ENCODE measurements around the gene GALNT16.

GALNT16 gene

DNA sequence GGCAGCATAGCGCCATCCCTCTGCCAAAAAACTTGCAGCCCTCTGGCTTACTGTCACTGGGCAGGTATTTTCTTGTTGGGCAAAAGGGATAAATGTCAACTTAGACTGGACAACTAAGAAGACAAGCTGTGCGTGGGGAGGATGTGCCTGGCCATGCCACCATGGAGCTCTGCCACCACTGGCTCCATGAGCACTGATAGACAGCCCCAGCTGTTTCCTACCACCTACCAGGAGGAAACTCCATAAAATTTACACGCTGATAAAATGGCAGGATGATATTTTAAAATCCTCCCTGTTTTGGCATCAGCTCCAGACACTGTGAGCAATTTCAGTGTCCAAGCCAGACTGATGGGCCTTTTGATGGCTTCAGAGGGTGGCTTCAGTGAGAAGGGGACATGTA, 7.1 kb upstream of the GALNT16 start:
- TF ChIP-seq, protein P1, sequence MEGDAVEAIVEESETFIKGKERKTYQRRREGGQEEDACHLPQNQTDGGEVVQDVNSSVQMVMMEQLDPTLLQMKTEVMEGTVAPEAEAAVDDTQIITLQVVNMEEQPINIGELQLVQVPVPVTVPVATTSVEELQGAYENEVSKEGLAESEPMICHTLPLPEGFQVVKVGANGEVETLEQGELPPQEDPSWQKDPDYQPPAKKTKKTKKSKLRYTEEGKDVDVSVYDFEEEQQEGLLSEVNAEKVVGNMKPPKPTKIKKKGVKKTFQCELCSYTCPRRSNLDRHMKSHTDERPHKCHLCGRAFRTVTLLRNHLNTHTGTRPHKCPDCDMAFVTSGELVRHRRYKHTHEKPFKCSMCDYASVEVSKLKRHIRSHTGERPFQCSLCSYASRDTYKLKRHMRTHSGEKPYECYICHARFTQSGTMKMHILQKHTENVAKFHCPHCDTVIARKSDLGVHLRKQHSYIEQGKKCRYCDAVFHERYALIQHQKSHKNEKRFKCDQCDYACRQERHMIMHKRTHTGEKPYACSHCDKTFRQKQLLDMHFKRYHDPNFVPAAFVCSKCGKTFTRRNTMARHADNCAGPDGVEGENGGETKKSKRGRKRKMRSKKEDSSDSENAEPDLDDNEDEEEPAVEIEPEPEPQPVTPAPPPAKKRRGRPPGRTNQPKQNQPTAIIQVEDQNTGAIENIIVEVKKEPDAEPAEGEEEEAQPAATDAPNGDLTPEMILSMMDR (conservative IDR thresholded peaks at IDR 0.05; ENCODE audit: control insufficient read depth, insufficient read depth, low read depth, low read length), result no peak
- H3K4me3 ChIP-seq (ENCODE audit: control insufficient read depth, low read depth, low read length), result no peak overlapping the region
- DNase-seq (ENCODE audit: low read depth), result no peak

DNA sequence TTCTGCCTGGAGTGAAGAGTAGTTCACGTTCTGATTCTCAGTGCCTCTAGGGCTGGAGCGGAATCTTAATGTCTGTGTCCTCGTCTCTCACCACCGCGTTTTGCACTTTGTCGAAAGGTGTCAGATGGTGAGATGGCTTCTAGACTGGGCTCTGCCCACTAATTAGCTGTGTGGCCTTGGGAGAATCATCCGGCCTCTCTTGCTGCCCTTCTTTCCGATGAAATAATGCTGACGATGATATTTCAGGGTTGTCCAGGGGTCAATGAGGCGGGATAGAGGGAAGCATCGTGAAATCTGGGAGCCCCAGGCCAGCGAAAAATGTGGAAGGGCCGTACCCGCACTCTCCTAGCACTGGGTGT, 811 bp upstream of the GALNT16 start:
- no peak overlapping the region for H3K4me3 ChIP-seq (ENCODE audit: control insufficient read depth, low read depth, low read length)

DNA sequence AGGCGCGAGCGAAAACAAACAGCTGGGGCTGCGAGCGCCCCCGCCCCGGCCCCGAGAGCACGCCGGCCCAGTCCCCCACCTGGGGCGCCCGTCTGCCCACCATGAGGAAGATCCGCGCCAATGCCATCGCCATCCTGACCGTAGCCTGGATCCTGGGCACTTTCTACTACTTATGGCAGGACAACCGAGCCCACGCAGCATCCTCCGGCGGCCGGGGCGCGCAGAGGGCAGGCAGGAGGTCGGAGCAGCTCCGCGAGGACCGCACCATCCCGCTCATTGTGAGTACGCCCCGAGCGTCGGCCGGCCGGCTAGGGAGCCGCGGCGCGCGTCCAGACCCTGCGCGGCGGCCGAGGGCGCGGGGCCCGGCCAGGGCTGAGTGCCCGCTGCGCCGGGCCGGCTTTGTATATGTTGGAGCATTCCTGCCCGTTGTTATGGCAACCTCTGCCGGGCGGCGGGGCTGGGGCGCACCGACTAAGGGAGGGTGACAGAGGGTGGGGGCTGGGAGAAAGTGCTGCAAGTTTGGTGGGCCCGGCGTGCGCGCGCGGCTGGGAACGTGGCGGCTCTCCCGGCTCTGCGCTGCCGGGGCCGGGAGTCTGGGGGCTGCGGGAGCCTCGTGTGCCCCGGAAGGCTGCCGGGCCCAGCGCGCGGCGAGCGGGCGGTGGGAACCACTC, 367 bp downstream of the GALNT16 start:
- DNase-seq (ENCODE audit: low read depth), result no peak
- TF ChIP-seq, protein P1 (conservative IDR thresholded peaks at IDR 0.05; ENCODE audit: control insufficient read depth, insufficient read depth, low read depth, low read length), result no peak
- peak overlapping the region; percentile 40 for H3K4me3 ChIP-seq (ENCODE audit: control insufficient read depth, low read depth, low read length)

More for the DNA sequence above, 811 bp upstream of the GALNT16 start:
- no peak for DNase-seq (ENCODE audit: low read depth)
- TF ChIP-seq, protein P1 (conservative IDR thresholded peaks at IDR 0.05; ENCODE audit: control insufficient read depth, insufficient read depth, low read depth, low read length), result no peak

DNA sequence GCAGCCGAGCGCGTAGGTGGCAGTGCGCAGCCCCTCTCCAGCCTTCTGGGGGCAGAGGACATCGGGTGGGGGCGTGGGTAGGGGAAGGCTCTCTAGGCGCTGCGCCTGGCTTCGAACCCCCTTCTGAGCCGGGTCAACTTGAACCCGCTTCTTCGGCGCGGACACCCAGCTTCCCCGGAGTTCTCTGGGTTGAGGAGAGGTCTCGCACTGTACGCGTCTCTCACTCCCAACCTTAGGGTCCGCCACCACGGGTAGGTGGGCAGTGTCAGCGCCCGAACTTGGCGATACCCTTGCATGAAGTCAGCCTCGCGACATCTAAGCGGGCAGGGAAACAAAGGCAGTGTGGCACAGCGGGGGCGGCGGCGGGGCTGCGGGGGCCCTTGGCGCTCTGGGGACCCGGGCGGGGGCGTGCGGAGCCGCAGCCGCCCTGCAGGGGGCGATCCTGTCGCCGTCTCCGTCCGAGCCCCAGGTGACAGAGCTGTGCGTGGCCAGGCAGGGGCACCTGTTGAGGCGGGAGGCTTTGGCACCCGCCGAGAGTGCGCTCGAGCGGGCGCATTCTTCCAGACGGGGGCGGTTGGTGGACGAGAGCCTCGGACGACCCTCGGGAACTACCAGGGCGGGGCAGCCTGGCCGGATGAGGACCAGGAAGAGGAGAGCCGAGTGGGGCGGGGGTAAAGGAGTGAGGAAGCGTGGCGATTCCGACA, 1.1 kb downstream of the GALNT16 start:
- TF ChIP-seq, protein P1 (conservative IDR thresholded peaks at IDR 0.05; ENCODE audit: control insufficient read depth, insufficient read depth, low read depth, low read length), result peak; percentile 15
- no peak for DNase-seq (ENCODE audit: low read depth)
- H3K4me3 ChIP-seq (ENCODE audit: control insufficient read depth, low read depth, low read length), result peak overlapping the region; percentile 10

DNA sequence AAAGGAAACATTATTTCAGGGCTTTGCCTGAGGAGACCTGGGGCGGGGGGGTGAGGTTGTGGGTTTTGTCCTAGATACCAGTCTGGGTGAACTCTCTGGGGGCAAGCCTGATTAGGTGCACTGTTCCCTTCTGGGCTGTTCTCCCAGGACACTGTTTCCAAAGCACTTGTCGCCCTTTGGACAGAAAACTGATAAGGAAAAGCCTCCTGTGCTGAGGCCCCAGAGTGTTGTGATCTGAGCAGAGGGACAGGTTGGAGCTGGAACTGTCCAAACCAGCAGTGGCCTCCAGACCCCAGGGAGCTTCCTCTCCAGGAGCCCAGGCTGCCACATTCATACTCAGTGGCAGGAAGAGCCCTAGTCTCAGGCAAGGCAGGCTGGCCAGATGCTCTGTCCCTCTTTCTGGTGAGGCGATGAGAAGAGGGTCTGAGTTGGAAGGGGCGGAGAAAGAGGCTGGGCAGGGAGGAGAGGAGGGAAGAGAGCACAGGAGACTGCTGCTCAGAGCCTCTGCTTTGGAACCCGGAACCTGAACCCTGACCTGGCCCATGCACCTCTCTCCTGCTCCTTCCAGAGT, 1.9 kb downstream of the GALNT16 start:
- TF ChIP-seq, protein P1 (conservative IDR thresholded peaks at IDR 0.05; ENCODE audit: control insufficient read depth, insufficient read depth, low read depth, low read length), result no peak
- H3K4me3 ChIP-seq (ENCODE audit: control insufficient read depth, low read depth, low read length), result no peak overlapping the region
- no peak for DNase-seq (ENCODE audit: low read depth)

DNA sequence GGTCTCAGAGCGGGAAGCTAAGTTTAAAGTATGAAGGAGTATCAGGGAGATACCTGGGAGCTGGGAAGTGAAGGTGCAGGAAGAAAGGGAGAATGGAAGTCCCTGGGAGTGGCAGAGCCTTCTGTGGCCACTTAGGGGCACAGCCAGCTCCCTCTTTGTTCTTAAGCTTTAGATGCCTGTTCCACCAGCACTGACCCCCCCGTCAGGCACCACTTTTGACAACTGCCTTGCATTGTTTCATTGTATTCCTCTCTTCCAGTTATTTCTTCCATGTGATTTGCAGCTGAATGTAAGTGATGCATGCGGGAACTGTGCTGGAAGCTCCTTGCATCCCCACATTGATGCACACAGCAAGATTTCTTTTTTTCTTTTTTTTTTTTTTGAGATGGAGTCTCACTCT, 2.6 kb downstream of the GALNT16 start:
- no peak for DNase-seq (ENCODE audit: low read depth)
- TF ChIP-seq, protein P1 (conservative IDR thresholded peaks at IDR 0.05; ENCODE audit: control insufficient read depth, insufficient read depth, low read depth, low read length), result no peak
- no peak overlapping the region for H3K4me3 ChIP-seq (ENCODE audit: control insufficient read depth, low read depth, low read length)
